ENCODE results near the gene TRABD2B.

TRABD2B gene

DNA sequence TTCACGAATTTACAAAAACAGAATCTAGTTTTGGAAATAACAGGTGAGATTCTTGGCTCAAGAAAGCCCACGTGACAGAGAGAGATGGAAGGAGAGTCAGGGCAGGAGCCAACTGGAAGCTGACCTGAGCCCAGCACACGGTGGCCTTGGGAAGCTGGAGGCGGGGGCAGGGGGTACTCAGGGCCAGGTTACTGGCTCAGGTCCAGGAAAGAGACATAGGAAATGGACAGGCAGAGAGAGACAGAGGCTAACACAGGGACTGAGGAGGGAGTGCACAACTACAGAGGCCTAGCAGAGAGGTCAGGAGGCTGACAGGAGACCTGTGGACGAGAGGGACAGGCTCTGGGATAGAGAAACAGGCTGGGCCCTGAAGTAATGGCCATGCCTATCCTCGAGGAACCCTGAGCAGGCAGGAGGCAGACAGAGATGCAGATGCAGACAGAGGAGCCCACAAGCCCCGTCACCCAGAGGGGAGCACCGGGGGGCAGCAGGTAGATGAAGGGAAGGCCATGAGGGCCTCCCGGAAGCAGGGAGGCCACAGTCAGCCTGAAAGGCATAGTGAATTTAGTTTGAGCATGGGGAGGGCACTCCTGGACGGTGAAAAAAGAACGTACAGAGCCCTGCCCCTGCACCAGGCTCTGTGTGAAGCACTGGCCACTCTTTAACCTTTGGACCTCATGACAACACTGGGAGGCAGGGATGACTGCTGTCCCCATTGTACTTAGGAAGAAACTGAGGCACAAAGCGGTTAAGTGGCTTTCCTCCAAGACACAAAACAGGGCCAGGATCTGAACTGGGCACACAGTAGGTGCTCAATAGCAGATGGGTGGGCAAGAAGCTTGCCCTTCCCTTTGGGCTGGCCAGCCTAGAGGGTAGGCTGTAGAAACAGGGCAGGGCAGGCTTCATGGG, 230.1 kb downstream of the TRABD2B start:
- no peak for DNase-seq

DNA sequence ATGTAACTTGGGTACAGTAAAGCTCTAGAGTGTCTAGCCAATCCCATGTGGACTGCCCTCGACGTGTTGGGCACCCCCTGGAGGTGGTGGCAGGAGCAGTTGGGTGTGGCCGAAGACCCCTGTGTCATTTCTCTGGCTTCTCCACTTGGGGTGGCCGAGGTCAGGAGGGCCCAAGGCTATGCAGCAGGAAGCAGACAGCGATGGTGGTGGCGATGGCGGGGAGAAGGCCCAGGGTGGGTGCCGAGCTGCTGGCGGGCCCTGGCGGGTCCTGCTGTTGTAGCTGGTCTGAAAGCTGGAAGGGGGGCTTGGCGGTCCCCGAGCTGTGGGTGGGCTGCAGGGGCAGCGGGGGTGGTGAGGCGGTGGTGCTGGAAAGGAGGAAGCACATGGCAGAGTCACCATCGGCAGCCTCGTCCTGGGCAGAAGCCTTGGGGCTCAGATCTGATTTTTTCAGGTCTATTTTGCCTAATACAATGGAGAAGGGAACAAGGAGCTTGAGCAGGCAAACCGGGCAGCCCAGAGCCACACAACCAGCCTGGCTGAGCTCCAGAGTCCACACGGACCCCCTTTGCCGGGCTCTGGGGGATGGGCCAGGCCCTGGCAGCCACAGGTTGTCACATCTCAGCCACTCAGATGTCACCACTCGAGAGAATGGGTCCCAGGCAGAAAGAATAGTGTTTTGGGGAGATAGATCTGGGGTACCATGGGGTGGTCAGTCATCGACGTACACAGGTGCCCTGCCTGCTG, 231.3 kb downstream of the TRABD2B start:
- DNase-seq: no peak

DNA sequence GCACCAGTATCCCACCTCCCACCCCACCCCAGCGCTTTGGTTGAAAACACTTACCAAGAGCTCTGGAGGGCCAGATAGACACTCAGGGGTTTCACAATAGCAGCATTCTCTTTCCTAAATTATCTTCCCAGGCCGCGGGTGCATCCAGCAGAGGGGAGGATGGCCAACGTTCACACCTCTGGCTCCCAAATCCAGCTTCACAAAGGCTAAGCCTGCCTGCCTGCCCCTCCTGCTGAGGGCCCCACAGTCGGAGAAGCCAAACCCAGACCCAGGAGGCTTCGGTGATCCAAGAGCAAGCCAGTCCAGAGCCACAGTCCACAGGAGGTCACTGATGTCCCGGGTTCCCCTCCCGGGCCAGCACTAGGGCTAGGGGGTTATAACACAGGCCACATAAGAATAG, 231.9 kb downstream of the TRABD2B start:
- DNase-seq: no peak

DNA sequence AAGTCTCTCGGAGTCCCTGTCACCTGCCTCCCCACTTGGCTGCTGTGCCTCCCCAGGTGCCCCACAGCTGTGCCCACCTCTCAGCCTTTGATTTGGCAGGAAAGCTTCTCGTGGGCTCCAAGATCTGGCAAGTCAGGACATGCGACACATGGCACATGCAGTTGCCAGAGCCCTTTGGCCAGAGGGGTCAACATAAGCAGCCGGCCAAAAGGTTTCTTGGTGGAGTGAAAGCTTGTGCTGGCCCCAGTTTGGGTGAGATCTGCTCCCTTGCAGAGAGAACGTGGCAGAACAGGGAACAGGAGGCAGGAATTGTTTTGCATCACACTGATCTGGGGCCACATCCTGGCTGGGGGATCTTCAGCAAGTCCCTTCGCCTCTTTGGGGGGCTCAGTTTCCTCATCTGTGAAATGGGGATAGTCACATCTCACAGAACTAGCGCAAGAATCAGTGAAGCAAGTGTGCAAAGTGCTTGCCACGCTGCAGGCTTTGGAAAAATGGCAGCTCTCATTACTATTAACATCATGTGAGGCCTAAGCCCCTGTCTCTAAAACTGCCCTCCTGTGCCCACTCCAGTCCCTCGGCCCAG, 232.6 kb downstream of the TRABD2B start:
- no peak for DNase-seq

DNA sequence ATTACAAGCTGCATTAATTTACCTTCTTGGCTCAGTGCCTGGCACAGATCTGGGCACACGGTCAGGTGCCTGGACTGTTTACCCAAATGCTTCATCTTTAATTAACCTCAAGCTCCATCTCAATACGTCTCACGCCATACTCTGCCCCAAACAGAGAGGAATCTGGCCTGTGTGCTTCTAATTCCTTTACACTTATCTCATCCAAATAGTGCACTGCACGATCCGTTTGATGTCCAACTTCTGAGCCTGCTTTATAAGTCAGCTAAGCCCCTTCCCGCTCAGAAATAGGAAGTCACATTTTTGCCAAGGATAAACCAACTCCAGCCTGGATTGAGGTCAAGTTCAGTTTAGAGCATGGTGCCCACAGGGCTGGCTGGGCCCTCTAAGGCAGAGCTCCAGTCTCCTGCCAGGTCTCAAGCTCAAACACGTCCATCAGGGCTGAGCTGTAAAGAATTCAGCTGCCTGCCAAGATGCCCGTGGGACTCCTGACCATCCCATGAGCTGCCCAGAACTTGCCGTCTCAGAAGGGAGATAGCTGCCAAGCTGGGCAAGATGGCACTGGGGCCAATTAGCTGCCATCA, 233.5 kb downstream of the TRABD2B start:
- no peak for DNase-seq

DNA sequence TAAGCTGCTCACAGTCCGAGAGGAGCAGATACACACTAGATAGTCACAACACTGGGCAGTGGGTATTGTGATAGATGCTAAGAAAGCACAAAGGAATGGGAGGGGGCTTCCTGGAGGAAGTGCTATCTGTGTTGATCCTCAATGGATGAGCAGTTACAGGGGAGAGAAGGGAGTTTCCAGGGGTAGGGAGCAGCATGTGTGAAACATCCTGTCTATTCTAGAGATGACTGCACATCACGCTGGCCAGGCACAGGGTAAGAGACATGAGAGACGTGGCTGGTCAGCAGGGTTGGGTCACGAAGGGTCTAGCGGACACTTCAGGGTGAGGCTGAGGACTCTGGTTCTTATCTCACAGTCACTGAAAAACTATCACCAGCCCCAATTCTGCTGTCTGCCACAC, 235.2 kb downstream of the TRABD2B start:
- no peak for DNase-seq

DNA sequence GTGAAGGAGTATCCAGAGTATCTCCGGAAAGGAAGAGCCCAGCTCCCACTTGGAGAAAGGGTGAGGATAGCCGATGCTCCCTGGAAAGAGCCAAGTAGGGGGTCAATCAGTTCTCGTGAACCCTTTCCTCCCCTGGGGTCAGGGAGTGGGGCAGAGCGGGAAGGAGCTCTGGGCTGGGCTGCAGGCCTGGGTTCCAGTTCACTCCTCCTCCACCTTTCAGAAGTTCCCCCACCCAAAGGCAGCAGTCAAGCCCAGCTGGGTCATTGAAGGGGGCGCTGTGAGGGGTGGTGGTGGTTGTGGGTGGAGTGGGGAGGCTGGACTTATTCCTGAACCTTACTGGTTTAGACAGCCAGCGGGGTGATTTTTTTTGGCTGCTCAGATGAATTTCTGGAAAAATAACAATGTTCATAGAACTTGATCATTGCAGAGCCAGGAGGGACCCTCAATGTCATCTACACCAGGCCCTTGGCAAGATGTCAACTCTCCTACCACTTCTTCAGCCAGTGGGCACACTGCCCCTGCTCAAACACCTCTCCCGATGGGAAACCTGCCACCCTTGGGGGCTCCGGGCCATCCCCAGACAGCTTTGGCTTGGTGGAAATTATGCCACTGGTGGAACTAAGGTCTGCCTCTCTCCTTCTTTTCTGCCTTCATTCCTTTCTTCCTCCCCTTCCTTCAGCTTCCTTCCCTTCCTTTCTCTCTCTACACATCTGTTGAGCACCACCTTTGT, 235.8 kb downstream of the TRABD2B start:
- no peak for DNase-seq

DNA sequence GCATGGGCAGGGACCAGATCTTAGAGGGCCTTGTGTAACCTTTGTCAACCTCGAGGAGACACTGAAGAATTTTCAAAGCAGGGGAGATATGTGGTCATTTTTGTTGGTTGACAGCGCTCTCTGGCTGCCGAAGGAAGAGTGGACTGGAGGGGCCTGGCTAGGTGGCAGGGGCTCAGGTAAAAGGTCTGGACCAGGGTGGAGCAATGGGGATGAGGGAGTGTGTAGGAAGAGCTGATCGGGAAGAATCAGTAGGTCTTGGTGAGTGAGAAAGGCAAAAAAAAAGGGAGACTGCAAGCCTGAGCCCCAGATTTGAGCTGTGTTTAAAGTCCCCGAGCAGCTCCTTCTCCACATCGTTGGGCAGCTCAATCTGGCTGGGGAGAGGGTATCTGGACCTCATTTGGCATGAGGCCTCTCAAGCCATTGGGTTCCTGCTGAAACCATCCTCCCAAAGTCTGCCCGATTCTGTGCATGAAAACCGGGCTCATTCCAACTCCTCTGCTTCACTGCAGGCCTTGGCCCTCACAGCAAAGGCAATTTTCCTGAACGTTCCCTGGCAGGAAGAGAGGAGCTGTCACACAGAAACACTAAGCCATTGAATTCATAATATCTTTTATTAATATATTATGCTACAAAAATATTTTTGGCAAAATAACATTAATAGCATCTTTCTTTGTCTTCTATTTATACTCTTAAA, 237.1 kb downstream of the TRABD2B start:
- no peak for DNase-seq

DNA sequence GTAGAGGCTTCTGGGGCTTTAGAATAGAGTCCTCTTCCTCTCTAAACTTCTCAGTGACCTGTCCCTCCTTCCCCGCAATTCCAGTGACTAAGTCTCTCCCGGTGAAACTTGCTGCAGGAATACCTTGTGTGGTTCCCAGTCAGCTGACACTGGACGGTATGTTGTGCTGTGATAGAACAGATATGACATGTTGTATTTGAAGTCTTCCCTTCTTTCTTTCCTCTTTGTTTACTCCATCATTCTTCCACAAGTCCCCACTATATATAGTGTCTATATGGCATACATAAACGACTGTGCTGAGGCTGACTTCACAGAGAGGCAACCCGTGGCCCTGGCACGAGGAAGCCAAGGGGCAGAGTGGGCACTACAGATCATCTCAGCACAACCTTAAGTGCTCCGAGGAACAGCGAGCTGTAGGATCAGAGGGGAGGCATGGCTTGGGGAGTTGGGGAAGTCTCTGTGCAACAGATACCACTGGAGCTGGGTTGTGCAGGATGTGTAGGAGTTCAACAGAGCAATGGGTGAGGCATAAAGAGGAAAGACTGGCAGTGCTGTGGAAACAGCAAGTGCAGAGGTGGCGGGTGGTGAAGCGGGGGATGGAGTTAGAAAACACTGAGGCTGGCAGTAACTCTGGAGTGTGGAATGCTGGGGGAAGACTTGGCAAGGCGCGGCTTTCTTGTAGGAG, 237.8 kb downstream of the TRABD2B start:
- DNase-seq: no peak

DNA sequence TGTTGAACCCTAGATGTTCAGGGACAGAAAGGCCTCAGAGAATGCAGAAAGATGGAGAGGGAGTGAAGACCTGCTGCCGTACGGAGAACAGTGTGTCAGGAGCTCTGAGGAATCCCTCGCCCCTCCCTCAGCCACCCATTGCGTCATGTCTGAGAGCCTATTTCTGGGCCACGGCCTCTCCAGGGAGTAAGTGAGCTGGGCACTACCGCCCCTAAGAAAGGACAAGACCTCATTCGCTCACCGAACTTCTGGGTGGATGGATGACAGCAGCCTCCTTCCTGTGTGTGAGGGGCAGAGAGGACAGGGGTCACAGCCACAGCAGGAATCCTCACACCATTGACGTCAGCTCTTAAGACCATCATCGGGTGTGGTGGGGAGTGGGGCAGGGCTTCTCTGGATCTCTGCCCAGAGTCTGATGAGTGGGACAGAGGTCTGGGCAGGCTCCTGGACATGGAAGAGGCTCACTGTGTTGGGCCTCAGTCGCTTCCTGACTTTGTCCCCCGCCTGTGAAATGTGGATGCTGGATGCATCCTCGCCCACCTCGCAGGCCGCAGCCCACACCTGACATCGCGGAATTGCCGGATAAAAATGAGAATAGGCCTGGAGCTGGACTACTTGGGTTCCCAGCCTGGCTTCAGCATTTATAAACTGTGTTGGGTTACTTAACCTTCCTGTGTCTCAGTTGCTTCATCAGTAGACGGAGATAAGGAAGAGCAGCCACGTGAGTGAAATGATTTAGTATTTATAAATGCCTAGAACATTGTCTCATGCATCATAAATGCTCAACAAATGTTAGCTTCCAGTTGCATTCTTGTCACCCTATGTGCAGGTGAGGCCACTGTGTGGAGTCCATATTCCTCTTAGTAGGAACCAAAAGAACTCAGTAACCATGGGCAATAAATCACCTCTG, 238.6 kb downstream of the TRABD2B start:
- DNase-seq: no peak

DNA sequence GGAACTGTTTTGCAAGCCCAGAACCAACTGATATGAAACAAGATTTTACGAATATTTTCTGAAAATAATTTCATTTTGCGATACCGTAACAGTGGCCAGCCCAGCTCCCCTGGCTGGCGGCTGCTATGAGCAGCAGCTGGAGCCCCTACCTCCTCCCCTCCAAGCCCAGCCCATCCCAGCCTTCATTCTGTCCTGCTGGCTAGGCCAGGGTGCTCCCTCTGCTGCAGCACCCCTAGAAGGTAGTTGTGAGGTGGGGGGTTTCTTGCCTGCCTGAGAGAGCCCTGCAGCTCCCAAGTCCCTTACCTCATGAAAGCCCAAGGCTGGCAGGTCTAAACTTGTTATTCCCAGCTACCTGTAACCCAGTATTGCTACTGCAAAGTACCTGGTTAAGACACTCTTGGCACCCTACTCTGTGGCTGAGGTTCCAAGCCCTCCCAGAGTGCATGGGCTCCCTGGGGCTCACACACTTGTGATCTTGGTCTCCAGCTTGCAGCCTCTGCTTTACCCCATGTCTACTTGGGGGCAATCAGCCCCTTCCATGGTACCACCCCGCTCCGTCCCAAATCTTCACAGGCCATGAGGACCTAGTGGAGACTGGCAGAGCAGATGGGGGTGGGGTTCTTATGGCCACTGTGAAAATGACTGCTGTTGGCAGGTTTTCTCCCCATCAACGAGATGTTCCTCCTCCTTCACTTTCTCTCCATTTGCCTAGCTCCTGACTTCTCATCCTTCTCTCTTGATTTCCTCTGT, 239.8 kb downstream of the TRABD2B start:
- no peak for DNase-seq

DNA sequence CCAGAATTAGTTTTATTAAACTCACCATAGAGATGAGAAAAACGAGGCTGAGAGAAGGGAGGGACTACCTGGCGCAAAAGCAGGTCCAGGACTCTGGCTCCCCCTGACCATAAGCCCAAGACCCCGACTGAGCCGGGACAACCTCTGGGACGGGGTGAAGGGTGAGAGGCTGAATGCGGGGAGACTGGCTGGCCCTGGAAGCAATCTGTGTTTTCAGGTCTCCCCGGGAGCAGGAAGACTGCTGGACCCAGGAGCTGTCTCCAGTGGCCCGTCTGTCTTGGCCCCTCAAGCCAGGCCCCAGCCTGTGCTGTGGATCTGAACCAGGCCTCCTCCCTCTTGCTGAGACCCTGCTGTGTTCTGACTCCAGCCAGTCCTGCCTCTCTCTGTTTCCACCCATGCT, 240.8 kb downstream of the TRABD2B start:
- DNase-seq: no peak

DNA sequence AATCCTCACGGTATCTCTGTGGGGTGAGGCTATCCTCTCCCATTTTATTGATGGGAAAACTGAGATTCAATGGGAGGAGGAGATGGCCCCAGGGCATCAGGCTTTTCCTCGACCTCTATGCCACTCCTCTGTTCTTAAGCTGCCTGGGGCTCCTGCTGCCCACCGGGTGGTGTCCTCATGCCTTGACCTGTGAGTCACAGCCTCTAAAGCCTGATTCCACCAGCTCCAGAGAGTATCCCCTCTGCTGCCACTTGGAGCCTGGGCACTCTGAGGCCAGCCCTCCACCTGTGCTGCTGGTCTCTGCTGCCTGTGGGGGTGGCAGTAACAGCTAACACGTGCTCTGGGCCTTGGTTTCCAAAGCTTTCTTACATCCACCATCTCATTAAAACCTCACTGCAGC, 241.2 kb downstream of the TRABD2B start:
- DNase-seq: no peak

DNA sequence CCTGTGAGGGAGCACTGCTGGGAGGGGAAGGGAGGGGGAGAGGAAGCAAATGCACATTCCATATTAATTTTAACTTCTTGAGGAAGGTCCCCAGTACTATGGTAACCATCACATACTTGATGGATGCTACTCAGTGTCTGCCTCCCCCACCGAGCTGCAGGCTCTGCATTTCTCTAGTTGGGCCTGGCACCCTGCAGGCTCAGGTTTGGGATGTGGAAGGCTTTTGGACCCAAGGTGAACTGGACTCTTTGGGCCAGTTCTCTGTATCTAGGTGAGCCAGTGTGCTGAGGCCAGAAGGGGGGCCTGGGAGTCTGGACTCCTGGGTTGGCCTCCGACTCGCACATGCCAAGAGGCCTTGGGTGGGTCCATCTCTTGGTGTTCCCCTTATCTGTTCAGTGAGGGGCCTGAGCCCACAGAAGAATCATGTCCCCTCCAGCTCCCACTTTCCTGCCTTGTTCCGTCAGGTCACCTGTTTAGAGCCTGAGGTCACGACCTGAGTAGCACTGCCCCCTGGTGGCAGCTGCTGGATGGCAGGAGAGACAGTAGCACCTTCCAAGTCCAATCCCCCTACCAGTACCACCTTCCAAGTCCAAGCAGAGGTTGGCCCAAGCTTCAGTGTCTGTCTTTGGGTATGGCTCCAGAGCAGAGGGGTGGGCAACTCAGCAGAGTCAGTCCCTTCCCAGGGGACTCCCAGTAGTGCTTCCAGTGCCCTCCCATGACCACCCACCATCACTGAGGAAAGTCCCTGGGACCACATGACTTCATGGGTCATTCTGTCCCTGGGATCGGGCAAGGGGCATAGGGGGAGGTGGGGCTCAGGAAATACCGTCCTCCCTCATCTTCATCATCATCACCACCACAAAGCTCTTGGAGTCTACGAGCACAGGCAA, 241.8 kb downstream of the TRABD2B start:
- DNase-seq: no peak

DNA sequence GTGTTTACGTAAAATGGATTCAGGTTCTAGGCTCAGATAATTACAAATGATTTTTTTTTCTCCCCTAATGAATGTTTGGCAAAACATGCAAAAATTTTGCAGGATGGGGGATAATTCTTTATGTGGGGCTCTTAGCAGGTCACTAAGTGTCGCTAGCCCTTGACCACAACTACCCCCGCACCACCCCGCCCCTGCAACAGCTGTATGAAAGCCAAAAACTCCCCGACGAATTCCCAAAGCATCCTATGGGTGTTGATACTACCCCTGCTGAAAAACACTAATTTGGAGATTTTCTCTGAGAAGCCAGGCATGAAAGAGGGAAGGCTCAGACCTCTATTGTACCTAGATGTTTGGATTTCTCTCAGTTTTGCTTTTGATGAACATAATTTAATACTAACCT, 243.0 kb downstream of the TRABD2B start:
- DNase-seq: no peak

DNA sequence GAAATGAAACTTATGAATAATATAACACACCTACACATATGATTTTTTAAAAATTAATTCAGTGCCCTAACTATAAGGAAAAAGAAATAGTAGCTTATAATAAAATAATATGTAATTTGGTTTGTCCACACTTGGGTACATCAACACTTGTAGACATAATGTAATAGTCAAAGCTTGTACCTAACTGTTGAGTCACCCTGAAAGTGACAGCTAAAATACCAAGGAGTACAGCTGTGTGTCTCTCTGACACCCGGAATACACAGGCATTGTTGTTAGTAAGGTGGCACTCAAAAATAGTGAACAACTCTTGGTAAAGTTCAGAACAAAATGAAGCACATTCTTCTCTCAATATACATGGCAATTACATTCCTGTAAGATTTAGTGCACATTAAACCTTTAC, 243.4 kb downstream of the TRABD2B start:
- DNase-seq: no peak

DNA sequence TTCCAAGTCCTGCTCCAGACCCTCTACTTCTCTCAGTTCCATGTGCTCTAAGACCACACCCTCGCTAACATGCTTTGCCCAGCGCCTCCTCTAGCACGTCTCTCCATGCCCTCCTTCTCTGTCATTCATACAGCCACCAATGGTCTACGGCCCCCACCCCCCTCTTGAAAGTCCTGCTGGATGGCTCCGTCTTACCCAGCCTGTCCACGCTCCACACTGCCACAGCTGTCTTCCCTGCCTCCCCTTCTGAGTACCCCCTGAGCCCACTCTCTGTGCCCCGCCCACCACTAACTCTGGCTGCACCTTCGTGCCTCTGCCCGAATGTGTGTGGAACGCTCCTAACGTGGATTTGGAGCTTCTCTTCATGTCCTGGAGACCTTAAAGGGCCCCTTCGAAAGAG, 244.6 kb downstream of the TRABD2B start:
- no peak for DNase-seq

DNA sequence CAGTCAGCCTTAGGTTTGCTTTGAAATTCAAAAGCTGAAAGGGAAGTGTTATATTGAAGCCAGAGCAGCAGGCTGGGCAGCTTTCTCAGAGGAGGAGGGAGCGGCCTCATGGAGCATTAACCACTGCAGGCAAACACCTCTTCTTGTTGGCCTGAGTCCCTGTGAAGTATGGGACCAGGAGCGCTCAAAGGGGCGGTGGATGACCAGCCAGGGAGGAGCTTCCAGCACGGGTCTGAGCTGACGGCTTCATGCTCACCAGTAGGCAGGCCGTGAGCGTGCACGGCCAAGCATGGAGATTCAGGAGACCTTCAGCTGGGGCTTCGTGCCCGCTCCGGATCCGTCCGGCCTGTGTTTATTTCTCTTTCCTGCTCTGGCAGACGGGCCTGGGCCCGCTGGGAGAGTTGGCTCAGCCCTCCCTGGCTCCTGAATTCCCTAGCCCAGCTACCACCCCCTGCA, 245.2 kb downstream of the TRABD2B start:
- DNase-seq: peak; percentile 8

All from midbrain (tissue), 1 donor.